Stimulated activated CD4-positive, alpha-beta T cell treated with anti-CD3 and anti-CD28 coated beads, TNF-alpha, amount 100 ng/mL, for 48 hours (primary cell): ENCODE data around the gene STAC3.

Experiments
- DNase-seq, 3 donors: peaks; one replicate each; pipeline ENCODE4 v3.0.0-alpha.2; 2020; ENCODE audit warnings: low read depth in 3 of 3

Gene STAC3

GRCh38 chr12:57211791-57212700 lies 38.9 kb downstream of the STAC3 start:
- DNase-seq: no peak

- no peak for DNase-seq
Measured at GRCh38 chr12:57210926-57211692, 39.9 kb downstream of the STAC3 start.

GRCh38 chr12:57210461-57210860 lies 40.5 kb downstream of the STAC3 start:
- DNase-seq: no peak

GRCh38 chr12:57209916-57210315 lies 41.1 kb downstream of the STAC3 start:
- DNase-seq: no peak

- DNase-seq: no peak
Measured at GRCh38 chr12:57208631-57209282, 42.2 kb downstream of the STAC3 start.

- no peak for DNase-seq
Measured at GRCh38 chr12:57207731-57208630, 43.0 kb downstream of the STAC3 start.

GRCh38 chr12:57205931-57206330 lies 45.1 kb downstream of the STAC3 start:
- no peak for DNase-seq

GRCh38 chr12:57205186-57205585 lies 45.8 kb downstream of the STAC3 start:
- no peak for DNase-seq

- no peak for DNase-seq
Measured at GRCh38 chr12:57204454-57204853, 46.5 kb downstream of the STAC3 start.

- DNase-seq: no peak
Measured at GRCh38 chr12:57203791-57204190, 47.2 kb downstream of the STAC3 start.

GRCh38 chr12:57203201-57203600 lies 47.8 kb downstream of the STAC3 start:
- DNase-seq: no peak

GRCh38 chr12:57202321-57202720 lies 48.7 kb downstream of the STAC3 start:
- no peak for DNase-seq

- DNase-seq: no peak
Measured at GRCh38 chr12:57201631-57202030, 49.4 kb downstream of the STAC3 start.

GRCh38 chr12:57201219-57201618 lies 49.8 kb downstream of the STAC3 start:
- no peak for DNase-seq

GRCh38 chr12:57200497-57200896 lies 50.5 kb downstream of the STAC3 start:
- no peak for DNase-seq

- DNase-seq: no peak
Measured at GRCh38 chr12:57199191-57199590, 51.8 kb downstream of the STAC3 start.

- no peak for DNase-seq
Measured at GRCh38 chr12:57198329-57198728, 52.7 kb downstream of the STAC3 start.

- DNase-seq: no peak
Measured at GRCh38 chr12:57196956-57197355, 54.0 kb downstream of the STAC3 start.

GRCh38 chr12:57196439-57196838 lies 54.5 kb downstream of the STAC3 start:
- no peak for DNase-seq

GRCh38 chr12:57195611-57196371 lies 55.2 kb downstream of the STAC3 start:
- DNase-seq: no peak

- DNase-seq: no peak
Measured at GRCh38 chr12:57195186-57195585, 55.8 kb downstream of the STAC3 start.
